GM23248 (cell line): ENCODE results near the gene SMKR1.

Experiments used
- EZH2 ChIP-seq: fragments of 200-600 bp; sonication (generic); IDR thresholded peaks from 2 replicates; pipeline ENCODE4 v1.6.1; 2018; ENCODE audit warnings: antibody characterized with exemption, mild to moderate bottlenecking; ENCODE audit not compliant: insufficient read depth, poor library complexity, severe bottlenecking
- EZH2phosphoT487 ChIP-seq: fragments of 200-600 bp; sonication (generic); IDR thresholded peaks from 2 replicates; pipeline ENCODE4 v1.6.1; 2018; ENCODE audit warnings: antibody characterized with exemption, moderate library complexity, mild to moderate bottlenecking, low read depth; ENCODE audit not compliant: insufficient read depth

- TF ChIP-seq EZH2phosphoT487 (no peak), EZH2 (no peak)
These were observed 23.0 kb downstream of the SMKR1 start for GRCh38 chr7:129525225-129525862.
